ENCODE data around the gene TCP1.
"Not testable (repeated sequence)": the region's sequence is repeated elsewhere in the genome, so short reads cannot be mapped to it uniquely, and the experiment has no call there.

The TCP1 gene

GRCh38 chr6:159816775-159817174 is 27.4 kb upstream of the TCP1 start:
- DNase-seq (ENCODE audit: low spot score): not testable (repeated sequence)

GRCh38 chr6:159815410-159815809 is 26.0 kb upstream of the TCP1 start:
- no peak for DNase-seq (ENCODE audit: low spot score)

GRCh38 chr6:159813781-159814180 is 24.4 kb upstream of the TCP1 start:
- DNase-seq (ENCODE audit: low spot score): no peak

GRCh38 chr6:159809149-159809548 is 19.7 kb upstream of the TCP1 start:
- DNase-seq (ENCODE audit: low spot score): no peak

- DNase-seq (ENCODE audit: low spot score): no peak
Measured at GRCh38 chr6:159808647-159809046, 19.2 kb upstream of the TCP1 start.

GRCh38 chr6:159807150-159807858 is 17.9 kb upstream of the TCP1 start:
- DNase-seq (ENCODE audit: low spot score): no peak

- no peak for DNase-seq (ENCODE audit: low spot score)
Measured at GRCh38 chr6:159806021-159806458, 16.6 kb upstream of the TCP1 start.

DNA sequence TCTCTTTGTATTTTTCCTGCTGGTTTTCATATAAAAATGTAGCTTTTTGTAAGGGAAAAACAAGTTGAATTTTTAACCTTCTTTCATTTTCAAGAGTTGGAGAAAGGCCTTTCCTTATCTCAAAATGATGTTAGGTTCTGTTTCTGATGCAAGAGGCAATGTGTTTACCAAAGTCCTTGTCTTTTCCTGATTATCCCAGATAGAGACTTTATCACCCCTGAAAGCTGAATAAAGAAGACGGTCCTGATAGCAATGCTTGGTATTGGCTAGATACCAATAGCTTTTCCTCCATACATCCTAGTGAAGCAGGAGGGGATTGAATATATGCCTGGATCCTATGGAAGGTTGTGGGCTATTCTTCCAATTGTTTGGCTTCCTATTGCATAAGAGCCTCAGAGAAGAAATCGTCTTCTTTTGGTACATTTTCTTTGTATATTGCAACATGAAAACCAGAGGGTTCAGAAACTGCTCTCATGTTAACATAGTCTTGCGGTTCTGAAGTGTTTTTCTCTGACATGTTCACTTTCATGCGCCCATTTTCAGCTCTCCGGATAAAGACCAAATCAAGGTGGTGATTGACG is 16.1 kb upstream of the TCP1 start:
- no peak for DNase-seq (ENCODE audit: low spot score)

DNA sequence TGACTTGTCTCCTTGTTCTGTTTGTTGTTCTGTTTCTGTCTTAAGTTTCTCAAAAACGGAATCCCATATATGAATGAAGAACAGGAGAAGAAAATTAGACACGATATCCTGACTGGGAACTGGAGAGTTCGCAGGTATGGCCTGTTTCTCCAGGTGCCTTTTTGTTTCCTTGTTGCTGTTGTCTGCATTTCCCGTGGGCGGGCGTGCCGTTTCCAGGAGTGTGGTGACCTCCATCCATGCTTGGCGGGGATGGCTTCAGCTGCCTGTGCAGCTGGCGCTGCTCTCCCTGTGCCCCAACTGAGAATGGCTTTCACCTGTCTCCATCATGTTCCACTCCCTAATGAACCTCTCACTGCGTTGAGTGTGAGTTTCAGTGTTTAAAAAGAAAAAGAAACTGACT is 15.1 kb upstream of the TCP1 start:
- DNase-seq (ENCODE audit: low spot score): no peak

GRCh38 chr6:159801935-159802334 is 12.5 kb upstream of the TCP1 start:
- DNase-seq (ENCODE audit: low spot score): no peak

DNA sequence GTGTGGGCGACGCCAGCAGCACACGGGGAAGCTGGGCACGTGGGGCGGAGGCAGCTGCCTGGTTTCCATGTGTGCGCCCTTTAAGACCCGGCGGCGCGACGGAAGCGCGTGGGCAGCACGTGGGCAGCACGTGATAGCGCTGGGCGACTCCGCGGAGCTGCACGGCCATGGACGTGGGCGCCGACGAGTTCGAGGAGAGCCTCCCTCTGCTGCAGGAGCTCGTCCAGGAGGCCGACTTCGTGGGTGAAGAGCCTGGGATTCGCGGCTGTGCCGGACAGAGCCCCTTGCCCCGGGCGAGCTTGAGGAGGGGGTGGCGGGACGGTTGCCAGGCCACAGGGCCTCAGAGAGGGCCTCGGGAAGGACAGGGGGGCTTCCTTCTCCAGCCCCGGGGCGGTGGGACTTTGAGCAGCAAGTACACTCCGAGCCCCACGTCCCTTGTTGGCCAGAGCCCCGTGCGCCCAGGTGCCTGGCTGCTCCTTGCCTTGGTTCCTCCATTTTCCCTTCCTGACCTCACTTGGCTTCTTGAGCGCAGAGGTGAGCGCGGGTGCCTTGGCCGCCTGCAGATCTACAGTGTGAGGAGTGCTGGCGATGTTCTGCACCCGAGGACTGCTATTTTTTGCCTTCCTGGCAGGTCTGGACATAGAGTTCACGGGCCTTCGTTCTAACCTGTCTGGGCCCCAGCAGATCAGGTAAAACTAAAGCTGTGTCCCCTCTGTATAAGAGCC is 10.9 kb upstream of the TCP1 start, which contains the start of gene PNLDC1:
TSS of gene PNLDC1 (plus strand) at position 136 of the 725 bp plus-strand sequence. CDS start at position 168, 32 bp downstream.
- no peak for DNase-seq (ENCODE audit: low spot score)

DNA sequence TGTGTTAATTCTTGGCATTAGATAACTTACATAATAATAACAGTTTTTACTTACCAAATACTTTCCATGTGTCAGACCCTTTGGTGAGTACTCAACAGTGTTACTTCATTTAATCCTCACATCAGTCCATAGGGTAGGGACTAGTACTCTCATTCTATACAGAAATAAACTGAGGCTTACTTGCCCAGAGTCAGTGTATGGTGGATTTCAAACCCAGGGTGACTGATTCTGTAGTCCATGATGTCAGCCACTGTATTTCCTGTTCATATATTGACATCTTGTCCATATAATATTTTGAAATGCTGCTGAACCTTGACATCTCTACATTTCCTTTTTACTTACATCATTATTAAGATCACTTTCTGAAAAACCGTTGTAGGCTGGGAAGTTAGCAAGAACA is 8.2 kb upstream of the TCP1 start:
- no peak for DNase-seq (ENCODE audit: low spot score)

GRCh38 chr6:159794976-159795375 is 5.6 kb upstream of the TCP1 start:
- DNase-seq (ENCODE audit: low spot score): not testable (repeated sequence)

DNA sequence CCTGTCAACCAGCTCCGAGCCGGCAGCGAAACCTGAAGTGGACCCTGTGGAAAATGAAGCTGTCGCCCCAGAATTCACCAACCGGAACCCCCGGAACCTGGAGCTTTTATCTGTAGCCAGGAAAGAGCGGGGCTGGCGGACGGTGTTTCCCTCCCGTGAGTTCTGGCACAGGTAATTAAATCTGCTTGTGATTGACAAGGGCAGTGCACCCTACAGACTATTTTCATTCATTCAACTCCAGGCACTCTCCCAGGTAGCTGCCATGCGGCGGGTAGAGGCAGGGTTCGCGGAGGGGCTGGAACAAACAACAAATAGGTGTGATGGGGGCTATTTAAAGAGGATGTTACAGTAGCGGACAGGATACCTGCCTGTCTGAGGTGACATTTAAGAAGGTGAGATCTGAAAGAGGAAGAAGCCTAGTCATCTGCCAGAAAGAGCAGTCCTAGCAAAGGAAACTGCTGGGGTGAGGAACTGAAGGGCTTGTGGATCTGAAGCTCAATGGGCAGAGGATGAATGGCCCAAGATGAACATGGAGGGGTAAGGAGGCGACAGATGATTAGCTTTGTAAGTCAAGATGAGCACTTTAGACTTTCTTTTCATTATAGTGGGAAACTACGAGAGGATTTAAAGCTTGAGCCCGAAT is 1.7 kb upstream of the TCP1 start:
- DNase-seq (ENCODE audit: low spot score): no peak

- DNase-seq (ENCODE audit: low spot score): peak; percentile 97
Measured at GRCh38 chr6:159790149-159790955, 950 bp upstream of the TCP1 start, which contains the start of gene MRPL18. Gene MRPL18 (plus strand): TSS chr6:159790467. CDS start chr6:159790588, 121 bp downstream.

DNA sequence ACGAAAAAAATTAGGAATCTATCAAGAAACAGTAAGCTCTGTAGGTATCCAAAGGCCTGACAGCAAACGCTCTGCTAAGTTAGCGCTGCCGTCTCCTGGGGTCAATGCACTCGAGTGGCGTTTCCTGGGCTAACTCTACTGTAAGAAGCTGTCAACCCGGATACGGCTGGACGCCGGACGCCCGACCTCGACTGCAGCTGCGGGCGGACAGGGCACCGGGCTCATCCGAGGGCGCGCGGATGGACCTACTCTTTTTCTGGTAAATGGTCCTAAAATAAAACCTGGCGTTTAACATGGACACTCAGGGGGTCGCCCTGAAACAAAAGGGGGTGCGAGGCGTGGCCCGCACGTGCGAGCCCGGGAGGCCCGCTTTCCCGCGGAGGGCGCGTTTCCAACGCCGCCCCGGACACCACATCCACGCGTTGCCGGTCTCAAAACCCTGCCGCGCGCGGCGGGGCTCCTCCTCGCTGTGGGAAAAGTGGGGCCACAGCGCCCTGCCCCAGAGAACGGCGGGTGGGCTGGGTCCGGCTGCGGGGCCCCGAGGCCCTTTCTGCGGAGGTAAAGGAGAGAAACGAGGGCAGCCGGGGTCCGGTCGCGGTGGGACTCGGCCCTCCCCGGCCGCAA is 537 bp downstream of the TCP1 start:
- peak; percentile 47 for DNase-seq (ENCODE audit: low spot score)

DNA sequence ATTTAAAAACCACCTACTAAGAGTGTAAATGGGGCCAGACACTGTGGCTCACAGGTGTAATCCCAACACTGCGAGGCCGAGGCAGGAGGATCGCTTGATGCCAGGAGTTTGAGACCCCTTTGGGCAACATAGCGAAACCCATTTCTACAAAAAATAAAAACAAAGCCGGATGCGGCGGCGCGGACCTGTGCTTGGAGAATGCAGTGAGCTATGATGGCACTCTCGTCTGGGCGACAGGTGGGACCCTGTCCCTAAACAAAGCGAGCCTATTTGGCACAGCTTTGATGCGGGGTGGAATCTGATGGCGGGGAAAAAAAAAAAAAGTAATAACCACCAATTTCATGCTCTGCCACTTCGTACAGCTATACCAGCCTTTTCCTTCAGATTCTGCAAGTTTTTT is 1.1 kb downstream of the TCP1 start:
- no peak for DNase-seq (ENCODE audit: low spot score)

- DNase-seq (ENCODE audit: low spot score): no peak
Measured at GRCh38 chr6:159778542-159779103, 10.8 kb downstream of the TCP1 start.

- DNase-seq (ENCODE audit: low spot score): no peak
Measured at GRCh38 chr6:159778131-159778530, 11.3 kb downstream of the TCP1 start.

DNA sequence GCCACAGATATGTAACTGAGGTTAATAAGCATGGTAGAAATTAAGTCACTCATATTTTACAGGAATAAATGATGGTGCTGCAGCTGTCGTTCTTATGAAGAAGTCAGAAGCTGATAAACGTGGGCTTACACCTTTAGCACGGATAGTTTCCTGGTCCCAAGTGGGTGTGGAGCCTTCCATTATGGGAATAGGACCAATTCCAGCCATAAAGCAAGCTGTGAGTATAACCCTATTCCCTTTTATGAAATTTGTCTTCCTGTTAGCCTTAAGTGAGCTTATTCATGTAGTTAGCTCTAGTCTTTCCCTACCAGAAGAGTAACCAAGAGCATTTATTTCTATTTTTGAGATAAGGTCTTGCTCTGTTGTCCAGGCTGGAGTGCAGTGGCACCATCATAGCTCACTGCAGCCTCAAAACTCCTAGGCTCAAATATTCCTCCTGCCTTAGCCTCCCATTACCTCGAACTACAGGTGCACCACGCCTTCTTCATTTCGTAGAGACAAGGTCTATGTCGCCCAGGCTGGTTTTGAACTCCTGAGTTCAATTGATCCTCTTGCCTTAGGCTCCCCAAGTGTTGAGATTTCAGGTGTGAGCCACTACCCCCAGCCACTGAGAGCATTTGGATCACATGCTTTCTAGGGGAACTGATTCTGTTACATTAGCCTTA is 12.0 kb downstream of the TCP1 start:
- DNase-seq (ENCODE audit: low spot score): no peak

Data from hepatic stellate cell (primary cell).